ENCODE results near the gene NPR3.

The NPR3 gene, protein sequence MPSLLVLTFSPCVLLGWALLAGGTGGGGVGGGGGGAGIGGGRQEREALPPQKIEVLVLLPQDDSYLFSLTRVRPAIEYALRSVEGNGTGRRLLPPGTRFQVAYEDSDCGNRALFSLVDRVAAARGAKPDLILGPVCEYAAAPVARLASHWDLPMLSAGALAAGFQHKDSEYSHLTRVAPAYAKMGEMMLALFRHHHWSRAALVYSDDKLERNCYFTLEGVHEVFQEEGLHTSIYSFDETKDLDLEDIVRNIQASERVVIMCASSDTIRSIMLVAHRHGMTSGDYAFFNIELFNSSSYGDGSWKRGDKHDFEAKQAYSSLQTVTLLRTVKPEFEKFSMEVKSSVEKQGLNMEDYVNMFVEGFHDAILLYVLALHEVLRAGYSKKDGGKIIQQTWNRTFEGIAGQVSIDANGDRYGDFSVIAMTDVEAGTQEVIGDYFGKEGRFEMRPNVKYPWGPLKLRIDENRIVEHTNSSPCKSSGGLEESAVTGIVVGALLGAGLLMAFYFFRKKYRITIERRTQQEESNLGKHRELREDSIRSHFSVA

DNA sequence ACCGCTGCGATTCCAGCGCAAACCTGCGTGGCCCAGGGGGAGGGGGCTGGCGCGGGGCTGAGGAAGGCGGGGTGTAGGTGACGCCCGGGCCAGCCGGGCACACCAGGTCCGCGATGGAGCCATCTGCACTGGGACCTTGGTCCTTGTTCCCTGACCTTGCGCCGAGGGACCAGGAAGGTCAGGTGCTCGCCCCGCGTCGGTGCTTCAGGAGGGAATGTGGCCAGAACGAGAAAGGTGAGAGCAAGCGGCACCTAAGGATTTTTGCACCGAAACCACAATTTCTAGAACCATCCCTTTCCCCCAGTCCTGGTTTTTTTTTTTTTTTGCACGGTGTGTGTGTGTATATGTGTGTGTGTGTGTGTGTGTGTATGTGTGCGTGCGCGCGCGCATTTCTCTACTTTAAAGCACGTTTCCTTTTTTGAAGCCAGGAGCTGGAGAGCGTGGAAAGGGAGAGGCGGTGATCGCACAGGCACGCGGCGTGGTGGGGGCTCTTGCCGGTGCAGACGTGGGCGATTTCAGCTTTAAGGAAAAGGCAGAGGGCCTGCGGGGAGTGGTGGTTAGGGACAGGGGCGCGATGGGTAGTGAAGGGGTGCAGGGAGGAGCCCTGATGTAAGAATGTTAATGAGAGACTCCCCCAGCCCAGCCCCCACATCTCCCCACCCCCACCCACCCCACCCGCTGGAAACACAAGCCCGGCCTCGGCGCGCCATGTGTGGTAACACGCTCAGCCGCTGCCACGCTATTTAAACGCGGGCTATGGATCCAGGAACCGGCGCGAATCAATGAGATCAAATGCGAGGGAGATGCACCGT, at the start of gene NPR3:
TSS of gene NPR3 (plus strand) at position 772 of the 812 bp plus-strand sequence. CDS start 456 bp downstream, outside the sequence.
- DNase-seq, result no peak

DNA sequence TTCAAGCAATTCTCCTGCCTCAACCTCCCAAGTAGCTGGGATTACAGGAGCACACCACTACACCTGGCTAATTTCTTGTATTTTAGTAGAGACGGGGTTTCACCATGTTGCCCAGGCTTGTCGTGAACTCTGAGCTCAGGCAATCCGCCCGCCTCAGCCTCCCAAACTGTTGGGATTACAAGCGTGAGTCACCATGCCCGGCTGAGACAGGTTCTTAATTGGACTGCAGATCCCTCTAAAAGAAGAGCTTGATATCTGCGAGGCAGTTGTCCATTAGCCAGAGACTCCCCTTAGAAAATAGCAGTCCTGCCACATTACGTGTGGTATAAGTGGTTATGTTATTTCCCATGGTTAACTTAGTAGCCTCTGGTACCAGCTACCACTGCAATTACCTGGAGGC, 46.6 kb upstream of the NPR3 start:
- no peak for DNase-seq

DNA sequence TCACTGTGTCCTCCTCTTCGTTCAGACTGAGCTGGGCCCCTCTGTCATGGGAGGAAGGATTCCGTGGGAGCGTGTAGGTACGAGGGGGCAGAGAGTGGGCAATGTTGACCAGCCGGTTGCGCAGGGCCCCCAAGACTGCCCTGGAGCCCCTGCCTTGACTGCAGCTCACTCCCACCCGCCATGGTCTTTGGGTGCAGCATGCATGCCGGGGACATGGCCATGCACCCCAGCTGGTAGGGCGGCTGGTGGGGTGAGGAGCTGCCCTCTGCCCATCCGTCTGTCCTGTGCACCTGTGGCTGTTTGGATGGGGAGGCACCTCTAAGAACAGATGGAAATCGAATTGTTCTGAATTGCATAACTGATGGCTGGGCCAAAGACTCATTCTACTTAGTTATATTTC, 42.6 kb upstream of the NPR3 start:
- no peak for DNase-seq

DNA sequence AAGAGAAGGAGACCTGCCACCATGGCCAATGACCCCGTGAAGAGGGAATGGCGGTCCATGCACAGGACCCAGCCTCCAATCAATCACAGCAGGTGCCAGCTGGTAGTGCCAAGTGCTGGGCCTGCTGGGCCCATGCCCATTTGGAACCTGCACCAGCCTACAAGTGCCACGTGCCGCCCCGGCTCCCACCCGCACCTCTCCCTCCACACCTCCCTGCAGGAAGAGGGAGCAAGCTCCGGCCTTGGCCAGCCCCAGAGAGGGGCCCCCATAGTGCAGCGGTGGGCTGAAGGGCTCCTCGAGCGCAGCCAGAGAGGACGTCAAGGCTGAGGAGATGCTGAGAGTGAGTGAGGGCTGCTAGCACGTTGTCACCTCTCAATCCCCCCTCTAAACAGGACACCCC, 37.8 kb upstream of the NPR3 start:
- no peak for DNase-seq

DNA sequence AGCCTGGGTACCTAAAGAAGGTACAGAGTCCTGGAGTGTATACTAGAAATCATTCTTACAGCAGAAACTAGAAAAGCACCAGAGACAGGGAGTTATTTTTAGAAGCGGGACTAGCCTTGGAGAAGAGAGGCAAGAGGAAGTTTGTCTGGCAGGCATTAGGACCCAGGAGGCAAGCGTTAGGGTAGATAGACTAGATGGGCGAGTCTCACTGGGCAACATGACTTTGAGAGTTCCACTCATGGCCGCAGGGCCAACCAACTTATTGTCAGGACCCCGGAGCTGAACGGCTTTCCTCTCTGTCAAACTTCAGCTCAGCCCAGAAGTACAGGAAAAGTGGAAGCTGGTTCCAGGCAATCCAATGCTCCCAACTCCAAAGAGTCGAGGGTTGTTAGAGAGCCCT, 34.1 kb upstream of the NPR3 start:
- no peak for DNase-seq

DNA sequence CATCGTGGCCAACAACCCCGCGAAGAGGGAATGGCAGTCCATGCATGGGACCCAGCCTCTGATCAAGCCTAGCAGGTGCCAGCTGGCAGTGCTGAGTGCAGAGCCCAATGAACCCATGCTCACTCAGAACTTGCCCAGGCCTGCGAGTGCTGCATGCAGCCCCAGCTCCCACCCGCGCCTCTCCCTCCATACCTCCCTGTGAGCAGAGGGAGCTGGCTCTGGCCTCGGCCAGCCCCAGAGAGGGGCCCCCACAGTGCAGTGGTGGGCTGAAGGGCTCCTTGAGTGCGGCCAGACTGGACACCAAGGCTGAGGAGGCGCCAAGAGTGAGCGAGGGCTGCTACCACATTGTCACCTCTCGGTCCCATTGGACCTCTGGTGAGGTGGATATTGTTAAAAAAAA, 32.6 kb upstream of the NPR3 start:
- no peak for DNase-seq

DNA sequence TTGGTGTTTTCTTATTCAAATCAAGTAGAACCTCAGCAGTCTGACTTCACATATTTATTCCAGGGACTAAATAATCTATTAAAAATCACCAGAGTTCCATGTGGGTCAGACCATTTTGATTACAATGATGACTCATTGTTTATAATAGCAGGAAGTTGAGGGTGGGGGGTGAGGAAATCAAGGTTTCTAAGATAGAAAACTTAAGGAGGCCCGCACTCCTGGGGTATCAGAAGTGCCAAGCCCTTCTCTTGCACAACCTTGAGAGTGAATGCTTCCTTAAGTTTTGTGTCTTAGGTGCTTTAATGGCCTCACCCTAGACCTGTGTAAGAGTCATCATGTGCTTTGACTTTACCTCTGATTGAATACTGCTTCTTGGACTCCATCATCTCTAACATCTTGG, 31.9 kb upstream of the NPR3 start:
- DNase-seq, result no peak

DNA sequence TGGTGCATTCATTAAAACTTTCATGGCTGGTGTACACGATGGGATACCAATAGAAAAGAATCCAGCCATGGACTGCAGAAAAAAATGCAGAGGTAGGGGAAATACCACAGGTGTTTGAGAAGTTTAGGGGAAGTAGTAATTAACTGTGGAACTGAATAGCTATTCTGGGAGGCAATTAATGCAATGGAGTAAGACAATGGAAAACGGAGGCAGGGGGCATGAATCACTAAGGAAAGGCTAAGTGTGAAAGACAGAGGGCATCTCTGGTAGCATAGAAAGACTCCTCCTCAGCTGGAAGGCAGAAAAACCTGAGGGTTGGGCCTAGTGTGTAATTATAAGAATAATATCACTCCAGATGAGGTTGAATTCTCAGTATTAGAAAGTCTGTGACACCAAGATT, 30.9 kb upstream of the NPR3 start:
- DNase-seq, result no peak

DNA sequence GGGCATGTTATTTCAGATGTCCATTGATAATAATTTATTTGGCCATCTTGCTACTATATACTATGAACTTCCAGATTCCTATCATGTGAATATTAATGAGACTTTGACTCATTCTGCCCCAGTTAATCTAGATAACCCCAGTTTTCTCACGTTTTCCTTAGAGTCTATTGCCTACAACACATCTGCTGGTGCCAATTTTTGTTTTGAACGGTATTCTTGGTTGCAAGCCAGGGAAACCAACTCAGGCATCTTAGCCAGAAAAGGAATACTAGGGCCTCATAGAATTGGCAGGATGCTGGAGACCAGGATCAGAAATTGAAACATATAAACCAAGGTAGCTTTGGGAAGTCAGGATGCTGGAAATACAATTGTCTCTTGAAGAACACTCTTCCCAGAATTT, 28.0 kb upstream of the NPR3 start:
- no peak for DNase-seq

DNA sequence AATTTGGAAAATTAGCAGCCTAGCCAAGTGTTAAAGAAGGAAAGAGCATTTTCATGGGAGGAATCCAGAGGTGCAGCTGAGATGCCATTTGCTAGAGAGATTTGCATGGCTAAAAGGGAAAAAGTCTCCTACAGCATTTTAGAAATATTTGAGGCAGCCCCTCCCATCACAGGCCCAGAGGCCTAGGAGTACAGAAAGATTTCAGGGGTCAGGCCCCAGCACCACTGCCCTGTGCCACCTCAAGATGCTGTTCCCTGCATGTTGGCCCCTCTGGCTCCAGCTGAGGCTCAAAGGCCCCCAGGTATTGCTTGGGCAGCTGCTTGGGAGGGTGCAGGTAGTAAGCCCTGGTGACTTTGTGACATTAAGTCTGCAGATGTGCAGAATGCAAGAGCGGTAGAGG, 26.9 kb upstream of the NPR3 start:
- no peak for DNase-seq

DNA sequence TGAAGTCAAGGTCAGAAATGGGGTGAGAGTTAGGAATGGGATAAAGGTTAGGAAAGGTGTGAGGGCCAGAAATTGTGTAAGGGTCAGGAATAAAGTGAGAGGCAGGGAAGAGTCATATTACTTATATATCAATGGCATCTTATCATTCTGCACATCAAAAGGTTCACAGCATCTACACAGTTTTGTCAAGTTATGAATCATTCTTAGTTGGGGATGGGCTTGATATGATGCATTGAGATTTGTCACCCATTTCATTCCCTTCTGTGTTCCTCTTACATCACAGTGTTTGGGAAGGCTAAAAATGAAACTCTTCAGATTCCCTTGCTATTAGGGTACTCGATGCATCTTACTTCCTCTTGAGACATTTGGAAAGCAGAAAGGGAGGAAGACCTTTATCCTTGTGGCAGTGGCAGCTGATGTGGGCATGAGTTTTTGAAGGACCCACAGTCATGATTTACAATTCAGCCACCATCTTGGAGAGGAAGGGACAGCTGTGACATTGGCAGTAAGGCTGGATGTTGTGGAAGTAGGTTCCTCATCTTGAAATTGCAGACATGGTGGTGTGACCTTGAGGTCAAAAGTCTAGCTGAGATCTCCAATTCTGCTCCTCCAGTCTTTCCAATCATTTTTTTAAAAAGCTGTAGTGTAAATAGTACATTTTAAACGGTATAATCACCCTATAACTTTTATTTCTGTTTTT, 24.2 kb upstream of the NPR3 start:
- DNase-seq, result no peak

DNA sequence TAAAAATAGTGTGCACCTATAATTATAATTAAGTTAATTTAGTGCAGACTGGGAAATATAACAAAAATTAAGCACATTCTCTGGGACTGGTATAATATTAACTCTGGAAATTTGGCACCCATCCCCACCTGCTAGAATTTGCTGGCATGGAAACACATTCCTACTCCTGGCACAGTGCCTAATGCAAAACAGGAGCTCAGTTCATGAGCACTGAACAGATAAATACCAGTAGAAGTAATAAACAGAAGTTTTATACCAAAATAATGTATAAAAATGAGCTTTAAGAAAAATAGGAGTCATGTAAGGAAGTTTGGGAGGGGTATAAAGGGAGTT, 23.7 kb upstream of the NPR3 start:
- no peak for DNase-seq

DNA sequence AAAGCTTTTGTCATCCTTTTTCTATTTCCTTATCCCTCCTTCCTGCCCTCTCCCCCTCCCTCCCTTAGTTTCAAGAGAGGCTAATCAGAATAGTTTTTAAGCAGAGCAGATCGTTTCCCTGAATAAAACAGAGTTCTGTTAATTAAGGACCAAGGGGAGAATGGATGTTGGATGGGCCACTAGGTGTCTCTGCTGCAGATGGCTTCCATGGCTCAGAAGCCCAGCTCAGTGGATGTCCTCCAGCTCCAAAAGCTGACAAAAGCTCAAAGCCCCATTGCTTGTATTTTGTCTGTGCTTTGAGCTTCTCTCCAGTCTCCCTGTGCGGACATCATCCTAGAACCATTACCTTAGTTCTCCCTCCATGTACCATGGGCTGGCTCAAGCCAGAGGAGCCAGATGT, 21.0 kb upstream of the NPR3 start:
- DNase-seq, result no peak

DNA sequence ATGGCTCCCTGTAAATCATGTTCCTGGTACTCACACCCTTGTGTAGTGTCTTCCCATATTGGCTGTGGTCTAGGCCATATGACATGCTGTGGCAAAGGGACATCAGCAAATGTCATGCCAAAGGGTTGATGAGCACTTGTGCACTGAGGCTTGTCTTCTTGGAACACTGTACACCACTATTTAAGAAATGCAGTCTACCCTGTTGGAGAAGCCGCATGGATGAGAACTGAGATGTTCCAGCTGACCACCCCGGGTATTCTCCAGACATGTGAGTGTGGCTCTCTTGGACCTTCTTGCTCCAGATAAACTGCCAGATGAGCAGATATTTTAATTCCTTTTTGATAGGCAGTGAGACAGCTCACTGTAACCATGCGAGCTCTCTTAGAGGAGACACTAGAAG, 20.5 kb upstream of the NPR3 start:
- DNase-seq, result no peak

DNA sequence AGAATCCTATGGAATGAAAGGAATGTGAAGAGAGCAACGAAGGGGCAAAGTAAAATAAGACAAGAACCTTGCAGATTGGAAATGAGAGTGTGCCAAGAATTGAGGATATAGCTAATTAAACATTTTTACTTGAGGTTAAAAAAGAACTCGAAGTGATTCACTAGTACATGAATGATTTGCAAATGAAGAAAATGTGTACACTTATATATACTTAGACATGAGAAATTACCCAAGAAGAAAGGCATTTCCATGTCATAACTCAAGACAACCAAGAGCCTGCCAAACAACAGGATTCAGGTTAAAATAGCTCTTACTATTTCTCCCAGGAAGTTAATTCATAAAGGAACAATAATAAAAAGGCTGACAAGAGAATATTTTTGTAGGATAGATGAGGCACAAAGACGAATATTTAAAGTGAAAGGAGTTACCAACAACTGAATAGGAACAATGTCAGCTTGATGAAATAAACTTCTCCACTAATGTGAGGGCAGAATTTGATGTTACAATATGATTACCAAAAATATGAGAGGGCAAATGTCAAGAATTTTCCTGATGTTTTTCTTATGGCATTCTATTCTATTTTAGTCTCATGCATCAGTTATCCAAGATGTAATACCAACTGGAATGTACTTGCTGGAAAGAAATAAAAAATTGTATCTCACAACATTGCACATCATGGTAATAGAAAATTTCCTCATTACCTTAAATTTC, 18.9 kb upstream of the NPR3 start:
- DNase-seq, result no peak

DNA sequence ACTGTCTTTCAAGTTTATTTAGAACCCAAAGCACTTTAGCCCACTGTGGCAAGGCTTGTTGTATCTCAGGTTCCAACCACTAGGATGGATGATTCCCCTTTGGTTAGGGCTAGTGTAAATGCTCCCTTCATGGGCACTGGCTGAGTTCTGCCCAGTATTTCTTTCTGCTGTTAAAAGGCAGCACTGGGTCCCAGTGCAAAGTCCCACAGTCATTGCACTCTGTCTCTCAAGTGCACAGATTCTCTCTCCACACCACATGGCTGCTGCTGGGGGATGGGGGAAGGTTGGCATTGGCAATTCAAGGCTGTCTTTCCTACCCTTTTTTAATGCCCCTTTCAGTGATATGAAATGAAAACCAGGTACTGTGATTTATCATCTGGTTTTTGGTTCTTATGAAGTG, 7.2 kb upstream of the NPR3 start:
- no peak for DNase-seq

DNA sequence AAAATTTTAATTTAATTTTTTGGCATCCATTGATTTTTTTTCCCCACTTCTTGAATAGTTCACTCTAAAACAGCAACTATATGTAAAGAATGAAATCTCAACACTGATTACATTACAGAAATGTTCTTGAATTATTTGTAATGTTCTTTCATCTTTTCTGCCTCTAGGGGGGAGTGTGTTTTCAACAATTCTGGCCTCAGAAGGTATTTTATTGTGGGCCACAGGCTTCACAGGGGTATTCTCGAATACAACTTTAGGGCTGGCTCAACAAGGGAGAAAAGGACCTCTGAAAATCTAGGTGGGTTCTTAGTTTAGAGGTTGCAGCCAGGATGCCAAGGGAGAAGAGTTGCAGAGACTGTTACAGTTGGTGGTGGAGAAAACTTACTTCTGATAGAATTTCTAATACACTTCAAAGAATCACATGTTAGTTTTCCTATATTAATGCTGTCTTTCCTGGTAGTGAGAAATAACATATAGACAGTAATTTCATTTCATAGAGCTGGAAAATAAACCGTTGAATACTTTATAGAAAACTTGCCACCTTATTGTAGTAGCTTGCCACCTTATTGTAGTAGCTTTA, 3.6 kb upstream of the NPR3 start:
- DNase-seq, result no peak

DNA sequence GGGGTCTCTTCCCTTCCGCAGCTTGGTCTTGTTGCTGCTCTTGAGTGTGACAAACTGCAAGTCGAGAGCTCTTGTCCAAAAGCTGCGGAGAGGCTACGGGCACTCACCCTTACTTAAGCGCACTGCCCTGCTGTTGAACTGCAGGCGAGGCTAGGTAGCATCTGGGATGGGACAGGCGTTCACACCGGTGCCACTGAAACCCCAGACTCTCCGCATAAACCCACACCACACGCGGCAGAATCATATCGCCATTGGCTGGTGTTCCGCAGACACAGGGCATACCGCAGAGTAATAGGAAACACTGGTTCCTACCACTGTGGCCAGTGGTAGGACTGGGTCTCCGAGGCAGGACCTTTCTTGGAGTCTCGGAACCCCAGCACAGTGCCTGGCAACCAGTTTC, 2.2 kb upstream of the NPR3 start:
- no peak for DNase-seq

DNA sequence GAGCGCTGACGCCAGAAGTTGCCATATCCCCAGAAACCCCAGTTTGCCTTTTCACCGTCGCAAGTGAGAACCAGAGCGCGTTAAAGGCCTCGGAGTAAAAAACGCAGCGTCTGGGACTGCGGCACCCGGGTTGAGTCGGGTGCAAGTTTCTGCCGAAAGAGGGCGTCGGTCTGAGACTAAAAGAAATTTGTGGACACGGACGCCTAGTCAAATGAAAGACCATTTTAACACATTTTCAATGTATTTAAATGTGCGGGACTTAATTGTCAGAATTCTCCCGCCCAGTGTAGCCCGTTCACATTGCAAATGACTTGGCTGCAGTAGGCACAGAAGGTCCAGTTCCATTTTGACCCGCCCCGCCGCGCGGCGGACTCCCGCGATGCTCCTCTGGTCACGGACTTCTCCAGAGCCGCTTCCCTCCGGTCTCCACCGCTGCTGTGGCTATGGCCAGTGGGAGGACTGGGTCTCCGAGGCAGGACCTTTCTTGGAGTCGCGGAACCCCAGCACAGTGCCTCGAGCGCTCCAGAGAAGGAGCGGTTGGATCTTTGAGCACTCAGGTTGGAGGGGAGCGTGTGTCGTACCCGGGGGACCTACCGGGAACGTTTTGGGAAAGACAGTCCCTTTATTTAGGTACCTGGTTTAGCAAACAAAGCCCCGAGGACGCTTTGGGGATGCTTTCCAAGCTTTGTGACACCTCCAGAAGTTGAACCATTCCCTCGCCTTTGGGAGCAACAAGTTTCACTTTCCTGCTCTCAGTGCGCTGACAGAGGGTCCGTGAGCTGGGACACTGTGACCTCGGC, 1.2 kb upstream of the NPR3 start:
- peak; percentile 59 for DNase-seq

DNA sequence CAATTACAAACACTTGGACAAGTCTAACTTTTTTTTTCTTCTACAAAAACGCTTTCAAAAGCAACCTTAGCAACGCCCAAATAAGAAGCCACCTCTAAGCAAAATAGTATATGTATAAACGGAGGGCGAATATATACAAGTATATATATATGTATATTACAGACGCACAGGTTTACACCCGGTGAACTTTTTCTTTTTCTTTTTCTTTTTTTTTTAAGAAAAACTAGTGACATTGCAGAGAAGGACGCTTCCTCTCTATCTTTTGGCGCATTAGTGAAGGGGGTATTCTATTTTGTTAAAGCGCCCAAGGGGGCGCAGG, 200 bp downstream of the NPR3 start:
- no peak for DNase-seq

DNA sequence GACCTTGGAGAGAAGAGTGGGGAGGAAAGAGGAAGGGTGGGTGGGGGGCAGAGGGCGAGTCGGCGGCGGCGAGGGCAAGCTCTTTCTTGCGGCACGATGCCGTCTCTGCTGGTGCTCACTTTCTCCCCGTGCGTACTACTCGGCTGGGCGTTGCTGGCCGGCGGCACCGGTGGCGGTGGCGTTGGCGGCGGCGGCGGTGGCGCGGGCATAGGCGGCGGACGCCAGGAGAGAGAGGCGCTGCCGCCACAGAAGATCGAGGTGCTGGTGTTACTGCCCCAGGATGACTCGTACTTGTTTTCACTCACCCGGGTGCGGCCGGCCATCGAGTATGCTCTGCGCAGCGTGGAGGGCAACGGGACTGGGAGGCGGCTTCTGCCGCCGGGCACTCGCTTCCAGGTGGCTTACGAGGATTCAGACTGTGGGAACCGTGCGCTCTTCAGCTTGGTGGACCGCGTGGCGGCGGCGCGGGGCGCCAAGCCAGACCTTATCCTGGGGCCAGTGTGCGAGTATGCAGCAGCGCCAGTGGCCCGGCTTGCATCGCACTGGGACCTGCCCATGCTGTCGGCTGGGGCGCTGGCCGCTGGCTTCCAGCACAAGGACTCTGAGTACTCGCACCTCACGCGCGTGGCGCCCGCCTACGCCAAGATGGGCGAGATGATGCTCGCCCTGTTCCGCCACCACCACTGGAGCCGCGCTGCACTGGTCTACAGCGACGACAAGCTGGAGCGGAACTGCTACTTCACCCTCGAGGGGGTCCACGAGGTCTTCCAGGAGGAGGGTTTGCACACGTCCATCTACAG, 760 bp downstream of the NPR3 start:
- DNase-seq, result no peak

Measured in stimulated activated CD4-positive, alpha-beta T cell treated with anti-CD3 and anti-CD28 coated beads, Interleukin-1b, Interleukin-23, amount 100 ng/mL, for 48 hours (primary cell).